GM18873 (cell line): ENCODE results near the gene GRIP1.
A peak's percentile ranks its signal among the peaks of the same experiment; 100 is the strongest.

Source experiments
- ATAC-seq: cut with Tn5 transposase; IDR thresholded peaks from one replicate; pipeline ENCODE4 v1.9.1; 2021; ENCODE audit warnings: mild to moderate bottlenecking, moderate library complexity, moderate number of reproducible peaks; ENCODE audit not compliant: unreplicated experiment, low FRiP score

Gene GRIP1

DNA sequence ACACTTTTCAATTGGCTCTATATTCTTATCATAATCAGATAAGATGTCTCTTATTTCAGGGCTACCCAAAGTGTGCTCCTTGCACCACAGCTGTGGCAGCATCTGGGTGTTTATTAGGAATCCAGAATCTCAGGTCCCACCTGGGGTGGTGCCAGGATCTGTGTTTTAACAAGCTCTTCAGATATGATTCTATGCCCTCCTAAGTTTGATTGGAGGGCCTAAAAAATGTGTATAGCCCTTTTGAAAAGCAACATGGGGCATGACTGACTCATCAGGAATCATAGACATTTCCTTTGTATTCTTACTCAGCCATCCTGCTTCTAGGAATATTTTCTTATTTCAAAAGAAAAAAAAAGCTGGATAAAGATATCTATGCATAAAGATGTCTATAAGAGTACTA, 273.5 kb downstream of the GRIP1 start:
- ATAC-seq: no peak

DNA sequence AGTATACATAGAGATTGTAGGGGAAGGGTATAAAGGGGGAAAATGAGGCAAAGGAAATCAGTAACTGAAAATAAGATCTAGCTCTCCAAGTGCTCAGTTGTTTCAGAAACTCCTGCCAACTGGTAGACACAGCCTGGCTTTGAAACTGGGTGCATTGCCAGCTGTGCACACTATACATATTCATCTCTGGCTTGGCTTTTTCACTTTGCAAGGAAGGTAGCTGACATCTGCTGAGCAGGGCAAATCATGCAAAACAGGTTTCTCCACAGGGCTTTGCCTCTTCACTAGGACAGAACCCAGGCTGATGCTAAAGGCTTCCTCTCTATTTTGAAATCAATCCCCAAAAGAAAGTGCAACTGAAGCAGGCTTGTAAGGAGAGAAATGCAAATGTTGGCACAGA, 275.1 kb downstream of the GRIP1 start:
- peak; percentile 82 for ATAC-seq

DNA sequence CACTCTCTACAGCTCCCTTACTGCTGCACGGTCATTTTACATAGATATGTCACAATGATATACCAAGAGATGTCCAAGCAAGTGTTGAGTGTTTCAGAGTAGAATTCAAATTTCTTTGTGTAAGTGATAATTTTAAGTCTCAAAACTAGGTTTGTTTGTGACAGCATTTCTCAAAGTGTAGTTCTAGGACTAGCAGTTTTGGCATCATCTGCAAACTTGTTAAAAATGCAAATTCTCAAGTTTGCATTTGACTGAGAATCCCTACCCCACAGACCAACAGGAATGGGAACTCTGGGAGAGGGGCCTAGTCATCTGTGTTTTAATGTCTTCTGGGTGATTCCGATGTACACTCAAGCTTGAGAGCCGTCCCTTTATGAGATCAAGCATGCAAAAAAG, 279.0 kb downstream of the GRIP1 start:
- ATAC-seq: no peak

DNA sequence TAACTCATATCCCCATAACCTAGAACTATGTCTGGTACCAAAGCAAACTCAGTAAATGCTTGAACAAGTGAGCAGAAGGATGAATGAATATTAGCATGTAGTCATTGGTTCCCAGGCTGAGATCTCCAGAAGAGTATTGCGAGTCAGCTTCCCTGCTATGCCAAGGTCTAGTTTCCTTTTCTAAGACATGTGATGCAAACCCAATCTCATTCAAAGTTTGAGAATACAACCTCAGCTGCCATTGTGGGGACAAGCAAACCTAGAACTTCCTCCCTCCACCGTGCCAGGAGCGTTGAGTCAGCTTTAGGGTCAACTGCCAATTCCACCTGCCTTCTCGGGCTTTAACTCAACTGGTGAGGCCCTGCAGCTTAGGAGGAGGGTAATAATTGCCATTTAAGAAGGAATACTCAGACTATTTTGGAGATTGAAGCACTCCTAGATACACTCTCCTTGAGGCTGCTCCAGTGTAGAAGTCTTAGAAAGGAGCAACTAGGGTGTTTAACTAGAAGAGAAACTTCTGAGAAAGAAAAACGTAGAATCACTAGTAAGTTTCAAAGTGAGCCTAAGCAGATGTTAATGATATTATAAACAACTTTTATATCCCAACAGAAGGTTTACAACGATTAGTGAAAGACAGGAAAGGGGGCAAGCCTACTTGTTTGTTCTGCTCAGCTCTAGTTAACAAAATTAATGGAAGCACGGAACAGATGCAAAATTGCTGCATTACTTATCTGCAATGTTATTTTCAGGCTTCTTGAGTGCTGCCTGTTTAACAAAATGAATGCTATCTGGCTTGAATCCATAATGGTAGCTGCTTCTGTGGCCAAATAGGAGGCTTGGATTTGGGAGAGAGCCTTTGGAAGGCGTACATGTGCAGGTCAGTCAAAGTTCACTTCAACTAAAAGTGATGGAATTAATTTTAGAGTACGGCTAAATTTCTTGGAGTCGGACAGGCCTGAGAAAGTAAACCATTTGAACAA, 279.7 kb downstream of the GRIP1 start:
- ATAC-seq: no peak

DNA sequence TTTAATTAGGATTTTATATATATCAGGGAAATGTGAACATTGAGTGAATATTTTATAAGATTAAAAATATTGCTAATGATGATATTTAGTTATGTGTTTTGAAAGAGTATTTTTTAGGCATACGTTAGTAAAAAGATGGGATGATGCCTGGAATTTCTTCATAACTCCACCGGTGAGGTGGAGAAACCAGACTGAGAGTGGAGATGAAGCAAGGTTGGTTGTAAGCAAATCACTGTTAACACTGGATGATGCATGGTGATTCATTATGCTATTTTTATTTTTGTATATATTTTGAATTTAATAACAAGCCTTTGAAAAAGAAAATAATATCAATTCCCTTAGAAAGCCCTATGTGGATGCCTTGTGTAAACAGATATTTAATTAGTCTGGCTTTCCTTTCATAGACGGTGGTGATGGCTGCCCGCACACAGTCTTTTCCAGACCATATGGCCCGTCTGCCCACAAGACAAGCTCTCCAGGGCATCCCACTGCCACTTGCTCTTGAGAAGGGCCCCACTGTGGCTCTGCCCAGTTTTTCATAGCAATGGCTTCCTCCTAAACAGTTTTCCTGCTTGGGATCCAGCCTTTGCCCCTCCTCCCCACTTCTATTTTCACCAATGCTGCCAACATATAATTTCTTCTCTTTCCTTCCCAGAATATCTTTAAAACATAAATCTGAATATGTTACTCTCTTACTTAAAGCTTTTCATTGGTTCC, 281.1 kb downstream of the GRIP1 start:
- ATAC-seq: no peak

DNA sequence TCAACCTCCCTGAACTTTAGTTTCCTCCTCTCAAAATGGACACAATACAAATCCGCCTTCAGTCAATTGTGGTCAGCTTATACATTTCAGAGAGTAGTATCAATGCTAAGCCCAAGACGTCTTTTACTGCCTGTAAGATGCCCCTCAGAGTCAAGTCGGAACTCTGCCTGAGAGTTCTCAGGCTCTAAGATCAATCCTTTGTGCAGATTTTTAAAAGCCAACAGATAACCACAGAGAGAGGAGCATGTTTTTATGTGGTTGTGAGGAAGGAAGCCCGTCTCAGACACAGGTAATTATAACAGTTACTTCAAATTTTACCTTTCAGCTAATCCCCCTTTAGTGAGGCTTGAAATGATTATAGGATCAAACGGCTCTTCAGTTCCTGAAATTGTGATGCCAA, 285.0 kb downstream of the GRIP1 start:
- ATAC-seq: no peak

DNA sequence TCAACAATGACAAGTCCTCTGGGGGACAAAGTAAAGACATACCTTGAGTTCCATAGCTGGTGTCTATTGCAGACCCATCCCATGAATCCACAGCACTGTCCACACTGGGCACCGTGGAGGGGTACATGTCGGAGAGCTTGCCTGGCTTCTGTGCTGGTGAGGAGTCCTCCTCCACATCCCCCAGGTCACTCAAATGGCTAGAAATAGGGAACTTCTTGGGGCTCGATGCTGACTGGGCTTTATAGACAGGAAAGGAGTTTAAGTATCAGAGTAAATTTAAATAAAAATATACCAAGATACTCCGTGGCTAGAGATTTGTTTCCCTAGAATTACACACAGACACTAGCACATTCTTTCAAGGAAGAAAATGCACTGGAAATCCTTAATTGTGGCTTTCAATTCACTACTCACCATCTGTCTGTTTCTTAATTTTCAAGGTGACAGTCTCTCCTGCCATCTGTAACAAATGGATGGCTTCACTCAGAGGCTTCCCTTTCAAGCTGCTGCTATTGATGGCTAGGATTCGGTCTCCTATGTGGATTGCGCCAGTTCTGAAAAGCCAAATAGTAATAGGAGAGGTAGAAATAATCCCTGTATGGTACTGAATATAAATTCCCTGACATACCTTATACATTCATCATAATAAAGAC, 286.5 kb downstream of the GRIP1 start:
- ATAC-seq: no peak

DNA sequence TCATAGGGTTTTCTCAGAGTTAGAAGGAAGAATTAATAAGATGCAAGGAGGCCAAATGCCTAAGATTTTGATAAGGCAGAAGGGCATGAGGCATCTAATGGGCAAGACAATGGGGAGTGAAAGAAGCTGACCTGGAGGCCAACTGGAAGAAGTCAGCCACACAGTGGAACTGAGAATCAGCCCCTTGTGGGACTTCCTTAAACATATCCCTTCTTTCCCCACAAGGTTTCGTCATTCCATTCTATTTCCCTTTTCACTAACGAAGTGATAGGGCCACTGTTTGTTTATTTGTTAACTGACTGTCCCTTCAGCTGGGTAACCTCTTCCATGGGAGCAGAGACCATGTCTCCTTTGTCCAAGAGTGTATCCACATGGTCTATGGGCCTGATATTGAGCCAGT, 290.4 kb downstream of the GRIP1 start:
- no peak for ATAC-seq

DNA sequence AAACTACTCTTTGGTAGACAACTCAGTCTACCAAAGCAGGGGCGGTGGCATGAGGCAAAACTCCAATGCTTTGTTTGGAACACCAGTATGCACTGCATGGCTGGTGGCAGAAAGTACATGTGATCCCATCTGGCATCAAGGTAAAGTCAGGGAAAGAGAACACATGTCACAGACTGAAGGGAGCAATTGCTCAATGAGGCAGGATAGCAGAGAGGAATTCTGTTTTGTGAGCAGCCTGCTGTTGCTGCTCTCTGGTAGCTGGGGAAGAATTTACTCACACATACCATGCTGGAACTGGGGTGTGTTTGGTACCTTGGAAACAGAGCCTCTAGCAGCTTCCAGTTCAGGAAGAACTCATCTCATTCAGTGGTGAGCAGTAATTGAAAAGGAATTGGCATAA, 291.8 kb downstream of the GRIP1 start:
- ATAC-seq: no peak

DNA sequence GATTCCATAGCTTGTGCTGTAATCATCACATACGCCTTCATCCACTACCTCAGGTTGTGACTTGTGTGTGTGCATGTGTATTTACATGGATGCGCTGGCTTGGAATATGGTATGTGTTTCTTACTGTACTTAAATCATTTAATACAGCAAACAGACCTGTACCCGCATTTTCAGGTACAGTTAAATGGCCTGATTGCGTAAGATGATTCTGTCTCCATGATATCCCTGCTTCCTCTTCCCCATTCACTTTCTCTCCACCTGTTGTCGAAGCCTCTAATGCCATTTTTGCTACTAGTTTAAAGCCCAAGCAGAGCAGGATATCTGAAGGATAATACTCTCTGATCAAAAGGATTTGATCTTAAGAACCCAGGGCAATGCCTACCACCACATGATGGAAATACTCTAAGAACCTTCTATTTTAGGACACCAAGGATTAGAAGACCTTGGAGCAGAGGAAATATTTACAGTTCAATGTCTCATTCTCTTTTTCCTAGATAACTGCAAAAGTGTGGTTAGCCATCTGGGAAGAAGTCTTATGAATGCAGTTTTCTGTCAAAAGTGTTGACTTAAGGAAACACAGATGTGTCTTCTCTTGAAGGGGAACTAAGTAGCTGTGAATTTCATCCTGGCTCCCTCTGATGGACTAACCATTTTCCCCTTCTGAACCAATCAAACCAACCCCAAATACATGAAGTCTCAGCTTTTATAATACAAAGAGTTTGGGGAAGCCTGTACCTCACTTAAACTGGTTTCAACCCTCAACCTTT, 297.9 kb downstream of the GRIP1 start:
- ATAC-seq: no peak

DNA sequence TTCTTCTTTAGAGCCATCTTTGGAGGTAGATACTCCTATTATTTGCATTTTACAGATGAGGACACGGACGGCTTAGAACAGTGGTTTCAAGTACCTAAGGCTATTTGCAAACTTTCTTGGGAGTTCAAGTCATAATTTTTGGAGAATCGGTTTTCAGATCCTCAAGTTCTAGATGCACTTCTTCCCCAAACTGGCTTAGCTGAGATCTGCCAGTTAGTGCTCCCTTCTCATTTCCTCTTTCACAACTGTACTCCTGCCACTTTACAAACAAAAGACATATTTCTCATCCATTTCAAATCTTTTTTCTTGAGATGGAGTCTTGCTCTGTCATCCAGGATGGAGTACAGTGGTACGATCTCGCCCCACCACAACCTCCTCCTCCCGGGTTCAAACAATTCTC, 299.3 kb downstream of the GRIP1 start:
- ATAC-seq: no peak

DNA sequence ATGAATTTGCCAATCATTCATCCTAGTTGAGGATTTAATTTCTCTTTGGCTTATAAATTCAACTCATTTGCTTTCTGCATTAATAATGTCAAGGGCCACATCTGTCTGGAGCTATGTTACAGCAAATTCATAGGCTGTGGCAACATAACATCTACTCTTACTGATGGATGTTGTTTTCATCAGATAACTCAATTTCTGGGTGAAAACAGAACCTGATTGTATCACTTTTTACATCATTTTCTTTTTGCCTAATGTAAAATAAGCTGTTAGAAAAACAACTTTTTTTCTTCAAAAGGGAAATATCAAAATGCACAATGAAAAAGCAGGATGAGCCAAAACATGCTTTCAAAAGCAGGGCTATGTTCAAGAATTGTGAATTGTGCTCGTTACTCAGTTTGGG, 303.3 kb downstream of the GRIP1 start:
- no peak for ATAC-seq

DNA sequence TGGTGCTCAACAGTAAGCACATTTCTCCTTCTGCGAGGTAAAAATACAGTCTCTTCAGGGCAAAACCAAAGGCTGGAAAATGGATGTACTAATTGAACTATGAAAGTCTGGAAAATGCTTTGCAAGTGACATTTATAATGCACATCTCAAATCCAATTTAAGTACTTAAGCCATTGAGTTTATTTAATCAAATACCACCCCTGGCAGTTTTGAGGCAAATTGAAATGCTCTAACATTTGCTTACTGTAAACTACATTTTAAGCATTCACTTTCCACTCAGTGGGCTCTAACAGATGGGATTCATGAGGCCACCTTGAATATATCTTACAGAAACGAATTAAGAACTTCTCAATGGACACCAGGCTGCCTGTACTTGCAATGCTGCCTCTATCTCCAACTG, 306.9 kb downstream of the GRIP1 start:
- ATAC-seq: no peak

DNA sequence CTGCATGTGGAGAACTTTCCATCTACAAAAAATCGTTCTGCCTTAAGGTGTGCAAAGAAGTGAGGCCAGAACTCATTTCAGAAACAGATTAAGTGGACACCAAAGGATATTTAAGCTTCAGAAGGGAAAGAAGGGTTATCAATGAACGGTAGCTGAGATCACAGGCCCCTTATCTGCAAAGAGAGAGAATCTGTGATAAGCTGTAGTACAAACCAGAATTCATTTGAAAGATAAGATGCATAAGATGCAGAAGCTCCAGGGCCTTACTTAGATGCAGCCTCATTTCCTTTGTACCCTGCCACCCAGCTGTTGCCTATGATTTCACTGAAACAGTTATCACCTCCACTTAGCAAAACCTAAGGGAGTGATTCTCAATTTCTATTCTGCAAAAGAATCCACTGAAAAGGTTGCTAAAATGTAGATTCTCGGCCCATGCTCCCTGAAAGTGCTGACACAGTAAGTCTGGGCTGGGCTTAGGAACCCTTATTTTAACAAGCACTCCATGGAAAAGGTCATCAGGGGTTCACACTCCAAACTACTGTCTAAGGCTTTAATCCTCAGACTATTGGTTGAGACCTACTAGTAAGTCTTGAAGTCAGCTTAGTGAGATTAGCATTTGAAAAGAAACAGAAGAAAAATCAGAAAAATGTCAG, 311.7 kb downstream of the GRIP1 start:
- ATAC-seq: no peak

DNA sequence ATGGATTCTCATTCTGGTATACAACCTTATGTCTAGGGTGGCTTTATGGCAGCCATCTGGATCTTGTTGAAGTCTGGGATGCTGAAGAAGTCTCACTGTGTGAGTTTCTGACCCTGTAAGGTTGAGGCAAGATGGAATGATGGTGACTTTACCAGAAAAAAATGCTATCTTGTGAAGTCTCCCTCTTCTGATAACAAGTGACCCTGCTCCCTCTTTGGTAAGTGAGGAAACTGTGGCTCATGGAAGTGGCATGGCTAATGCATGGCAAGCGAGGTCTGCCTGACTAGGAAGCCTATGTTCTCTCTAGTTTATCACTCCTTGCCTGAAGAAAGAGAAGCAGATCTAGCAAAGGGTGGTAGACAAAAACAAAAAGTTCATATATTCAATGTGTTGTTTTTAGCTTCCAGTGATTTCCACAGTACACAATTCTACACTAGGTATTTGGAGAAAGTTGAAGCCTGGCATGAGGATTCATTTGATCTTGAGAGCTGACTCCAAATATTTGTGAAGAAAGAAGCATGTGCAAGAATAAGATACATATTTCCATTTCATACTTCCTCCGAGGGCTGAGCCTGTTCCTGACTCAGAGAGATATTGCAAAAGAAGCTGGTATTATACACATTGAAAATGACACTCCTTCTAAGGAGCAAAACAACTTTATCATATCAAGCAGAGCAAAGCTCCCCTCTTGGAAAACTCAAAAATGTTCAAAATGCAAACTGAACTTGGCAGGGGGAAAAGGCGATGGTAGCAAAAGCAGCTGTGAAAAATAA, 313.0 kb downstream of the GRIP1 start:
- no peak for ATAC-seq

DNA sequence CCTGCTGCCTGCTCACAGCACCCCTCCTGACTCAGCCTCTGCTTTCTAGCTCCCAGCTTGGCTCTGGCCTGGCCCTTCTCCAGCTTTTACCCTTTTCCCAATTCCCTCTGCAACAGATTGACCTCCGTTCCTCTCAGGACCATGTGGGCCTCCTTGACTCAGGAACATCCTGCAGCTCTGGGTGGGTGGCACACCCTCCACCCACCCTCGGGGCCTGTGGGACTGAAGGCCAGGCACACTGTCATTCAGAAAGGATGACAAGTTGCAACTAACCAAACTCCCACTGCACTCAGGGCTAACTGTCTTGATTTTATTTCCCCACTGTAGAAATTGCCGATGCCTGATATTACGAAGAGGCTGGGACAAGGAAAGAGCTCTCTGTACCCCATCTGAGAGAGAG, 317.2 kb downstream of the GRIP1 start:
- no peak for ATAC-seq

DNA sequence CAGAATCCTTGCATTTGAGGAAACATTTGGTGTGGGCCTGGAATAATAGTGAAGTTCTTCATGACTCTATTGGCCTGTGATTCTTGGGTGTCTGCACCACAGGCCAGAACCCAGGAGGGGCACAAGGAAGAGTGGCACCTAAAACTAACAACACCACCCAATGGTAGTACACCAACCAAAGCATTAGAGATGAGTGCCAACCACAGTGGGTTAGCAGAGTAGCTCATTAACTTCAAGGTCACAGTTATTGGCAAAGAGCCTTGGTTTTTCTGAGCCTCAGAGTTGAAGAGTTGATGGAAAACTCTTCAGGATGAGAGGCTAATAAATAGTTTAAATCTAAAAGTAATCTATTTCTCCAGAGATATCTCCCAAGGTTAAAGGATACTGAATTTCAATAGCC, 319.6 kb downstream of the GRIP1 start:
- ATAC-seq: no peak

DNA sequence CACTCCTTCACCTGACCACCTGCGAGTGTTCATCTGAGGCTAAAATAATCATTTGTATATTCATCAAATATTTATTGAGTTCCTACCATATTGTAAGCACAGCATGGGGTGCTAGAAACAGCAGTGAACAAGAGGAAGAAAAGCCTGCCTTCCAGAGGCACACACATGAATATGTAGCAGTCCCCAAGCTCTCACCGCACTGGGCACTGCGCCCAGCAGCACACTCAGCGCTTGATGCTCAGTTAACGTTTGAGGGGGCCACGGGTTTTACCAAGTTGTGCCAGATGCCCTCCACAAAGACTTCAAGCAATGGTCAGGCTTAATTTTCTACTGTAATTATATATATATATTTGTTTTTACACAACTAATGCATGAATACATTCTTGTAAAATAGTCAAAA, 324.6 kb downstream of the GRIP1 start:
- ATAC-seq: no peak

DNA sequence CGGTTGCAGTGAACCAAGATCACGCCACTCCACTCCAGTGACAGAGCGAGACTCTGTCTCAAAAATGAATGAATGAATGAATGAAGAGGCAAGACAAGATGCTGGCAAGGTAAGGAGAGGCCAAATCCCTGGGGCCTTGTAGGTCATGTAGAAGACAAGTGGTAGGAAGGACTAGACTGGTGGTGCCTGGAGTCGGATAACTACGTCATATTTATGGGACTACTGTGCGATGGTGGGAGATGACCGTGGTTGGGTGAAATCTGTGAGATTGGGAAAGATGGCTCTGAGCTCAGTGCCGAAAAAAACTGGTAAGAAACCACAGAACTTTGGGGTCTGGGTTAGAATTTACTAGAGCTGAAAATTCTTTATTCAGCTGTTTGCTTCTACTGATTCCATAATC, 326.0 kb downstream of the GRIP1 start:
- no peak for ATAC-seq
